IMR-90 (cell line): ENCODE results near the gene TRAFD1. TPM values are rescaled to one million over a fixed set of nuclear protein-coding genes. Genes with fewer than 3 reads are reported as not detected.

Experiments used
- ATAC-seq: fragments of 200-7000 bp; cut with Tn5 transposase; 2 replicates; pipeline ENCODE4 v1.9.1; 2020; ENCODE audit warnings: low read depth, mild to moderate bottlenecking, moderate library complexity
- BruUV-seq: library from RNA; stranded (reverse); fragments of 400-500 nt; replicated peaks from 2 replicates; lab custom pipeline; 2021; lab: Mats Ljungman, UMichigan
- CTCF ChIA-PET: fragments of 300-600 bp; formaldehyde crosslinking; extraction: SDS; loops from one replicate; lab custom pipeline; 2021; ENCODE audit warnings: antibody characterized with exemption; lab: Yijun Ruan, JAX
- POLR2A ChIA-PET: fragments of 300-600 bp; sonication (Branson Sonifier 250); formaldehyde crosslinking; loops from one replicate; lab custom pipeline; 2022; ENCODE audit warnings: antibody characterized with exemption; ENCODE audit not compliant: unreplicated experiment; lab: Charles Lee
- DNase-seq: peaks from one replicate; pipeline ENCODE4 v3.0.0; 2013
- H2AFZ ChIP-seq: replicated peaks from 2 replicates; pipeline ENCODE3; 2013; ENCODE audit warnings: low read length, mild to moderate bottlenecking; ENCODE audit not compliant: poor library complexity
- H2AK5ac ChIP-seq: 2 replicates; pipeline ENCODE4 v1.6.1; 2013; ENCODE audit warnings: low read depth, low read length, inconsistent platforms
- H2AK9ac ChIP-seq: replicated peaks from 2 replicates; pipeline ENCODE3; 2013; ENCODE audit warnings: mild to moderate bottlenecking, low read depth, low read length, moderate library complexity; ENCODE audit not compliant: poor library complexity
- H2BK120ac ChIP-seq: 2 replicates; pipeline ENCODE4 v1.6.1; 2013; ENCODE audit warnings: low read depth, low read length, inconsistent platforms
- H2BK15ac ChIP-seq: 3 replicates; pipeline ENCODE4 v1.6.1; 2013; ENCODE audit warnings: low read depth, low read length, inconsistent platforms
- H2BK20ac ChIP-seq: 2 replicates; pipeline ENCODE4 v1.6.1; 2013; ENCODE audit warnings: low read depth, mild to moderate bottlenecking, inconsistent platforms, low read length, moderate library complexity
- H2BK5ac ChIP-seq: 2 replicates; pipeline ENCODE4 v1.6.1; 2013; ENCODE audit warnings: mild to moderate bottlenecking, low read depth, low read length, inconsistent platforms; ENCODE audit not compliant: poor library complexity, severe bottlenecking
- H3K14ac ChIP-seq: replicated peaks from 2 replicates; pipeline ENCODE4 v1.6.1; 2013; ENCODE audit warnings: low read depth, low read length, inconsistent platforms
- H3K18ac ChIP-seq: 2 replicates; pipeline ENCODE4 v1.6.1; 2013; ENCODE audit warnings: low read depth, low read length, control low read depth
- H3K23ac ChIP-seq: 2 replicates; pipeline ENCODE4 v1.6.1; 2013; ENCODE audit warnings: low read depth, low read length, inconsistent platforms
- H3K27ac ChIP-seq: 2 replicates; pipeline ENCODE4 v1.5.1; 2013; ENCODE audit warnings: mild to moderate bottlenecking, control low read depth, low read length; ENCODE audit not compliant: insufficient read depth
- H3K27me3 ChIP-seq: 2 replicates; pipeline ENCODE4 v1.6.1; 2013; ENCODE audit warnings: low read length; ENCODE audit not compliant: control insufficient read depth, insufficient read depth
- H3K36me3 ChIP-seq: 2 replicates; pipeline ENCODE4 v1.6.1; 2013; ENCODE audit warnings: low read length, mixed read lengths; ENCODE audit not compliant: control insufficient read depth, insufficient read depth
- H3K4ac ChIP-seq: 2 replicates; pipeline ENCODE4 v1.6.1; 2013; ENCODE audit warnings: low read depth, low read length, inconsistent platforms
- H3K4me1 ChIP-seq: 2 replicates; pipeline ENCODE4 v1.6.1; 2013; ENCODE audit warnings: low read length, mixed read lengths; ENCODE audit not compliant: control insufficient read depth, insufficient read depth
- H3K4me2 ChIP-seq: 2 replicates; pipeline ENCODE4 v1.6.1; 2013; ENCODE audit warnings: low read depth, mild to moderate bottlenecking, control low read depth, low read length, moderate library complexity
- H3K4me3 ChIP-seq: 2 replicates; pipeline ENCODE4 v1.5.1; 2013; ENCODE audit warnings: low read depth, mild to moderate bottlenecking, control low read depth, low read length, moderate library complexity; ENCODE audit not compliant: insufficient read depth
- H3K56ac ChIP-seq: 2 replicates; pipeline ENCODE4 v1.6.1; 2013; ENCODE audit warnings: low read length, inconsistent platforms; ENCODE audit not compliant: insufficient read depth; ENCODE audit errors: extremely low read depth
- H3K79me1 ChIP-seq, 2 experiments: 2 replicates each; pipeline ENCODE4 v1.6.1; 2013; ENCODE audit warnings: low read length in 2 of 2, inconsistent platforms in 1 of 2, low read depth in 1 of 2
- H3K9ac ChIP-seq: 2 replicates; pipeline ENCODE4 v1.6.1; 2013; ENCODE audit warnings: low read depth, low read length, control low read depth
- H3K9me1 ChIP-seq: 2 replicates; pipeline ENCODE4 v1.6.1; 2013; ENCODE audit warnings: low read length, inconsistent platforms; ENCODE audit not compliant: insufficient read depth
- H3K9me3 ChIP-seq: 2 replicates; pipeline ENCODE4 v1.6.1; 2013; ENCODE audit warnings: low read length; ENCODE audit not compliant: control insufficient read depth, insufficient read depth
- H4K20me1 ChIP-seq: 2 replicates; pipeline ENCODE4 v1.6.1; 2013; ENCODE audit warnings: low read length, inconsistent platforms; ENCODE audit not compliant: insufficient read depth
- H4K5ac ChIP-seq: 2 replicates; pipeline ENCODE4 v1.6.1; 2013; ENCODE audit warnings: mild to moderate bottlenecking, low read depth, low read length, control low read depth
- H4K8ac ChIP-seq, 2 experiments: 2 replicates each; pipeline ENCODE4 v1.6.1; 2013; ENCODE audit warnings: low read depth in 2 of 2, low read length in 2 of 2, control low read depth in 1 of 2, inconsistent platforms in 1 of 2
- H4K91ac ChIP-seq: 2 replicates; pipeline ENCODE4 v1.6.1; 2013; ENCODE audit warnings: low read depth, low read length, inconsistent platforms; ENCODE audit not compliant: insufficient read depth
- BHLHE40 ChIP-seq: fragments of 150-350 bp; IDR thresholded peaks from 2 replicates; pipeline ENCODE4 v1.6.1; 2016; ENCODE audit warnings: mild to moderate bottlenecking, low read depth, low read length
- CEBPB ChIP-seq: IDR thresholded peaks from 2 replicates; pipeline ENCODE4 v1.6.1; 2012; ENCODE audit warnings: low read depth, low read length, improper control_type of control experiment
- CHD1 ChIP-seq: IDR thresholded peaks from 2 replicates; pipeline ENCODE4 v1.6.1; 2012; ENCODE audit warnings: low read depth, low read length, improper control_type of control experiment
- FOS ChIP-seq: fragments of 150-350 bp; IDR thresholded peaks from 2 replicates; pipeline ENCODE4 v1.6.1; 2016; ENCODE audit warnings: low read depth, low read length
- MAFK ChIP-seq: IDR thresholded peaks from 2 replicates; pipeline ENCODE4 v1.6.1; 2012; ENCODE audit warnings: low read depth, low read length, improper control_type of control experiment
- MXI1 ChIP-seq: IDR thresholded peaks from 2 replicates; pipeline ENCODE4 v1.6.1; 2012; ENCODE audit warnings: low read depth, mild to moderate bottlenecking, low read length, moderate library complexity, borderline replicate concordance
- NFE2L2 ChIP-seq: fragments of 150-350 bp; IDR thresholded peaks from 2 replicates; pipeline ENCODE4 v1.6.1; 2016; ENCODE audit warnings: low read depth, mild to moderate bottlenecking, low read length
- POLR2A ChIP-seq: IDR thresholded peaks from 2 replicates; pipeline ENCODE4 v1.6.1; 2012; ENCODE audit warnings: mild to moderate bottlenecking, low read depth, low read length
- RAD21 ChIP-seq: IDR thresholded peaks from 2 replicates; pipeline ENCODE4 v1.6.1; 2012; ENCODE audit warnings: low read length, improper control_type of control experiment
- RCOR1 ChIP-seq: IDR thresholded peaks from 2 replicates; pipeline ENCODE4 v1.6.1; 2012; ENCODE audit warnings: mild to moderate bottlenecking, low read length, improper control_type of control experiment; ENCODE audit not compliant: insufficient replicate concordance
- RFX5 ChIP-seq: IDR thresholded peaks from 2 replicates; pipeline ENCODE4 v1.8.0; 2012; ENCODE audit warnings: low read depth, mild to moderate bottlenecking, low read length, moderate library complexity
- SMC3 ChIP-seq: fragments of 150-350 bp; IDR thresholded peaks from 2 replicates; pipeline ENCODE4 v1.6.1; 2016; ENCODE audit warnings: low read depth, mild to moderate bottlenecking, antibody characterized with exemption, low read length, moderate library complexity
- WGBS, 2 experiments: methylation state at CpG; one replicate each; pipeline versions ENCODE4 v1.1.5 to v1.1.7; 2013; ENCODE audit warnings: missing lambda C conversion rate in 2 of 2; ENCODE audit not compliant: insufficient read length in 1 of 2; ENCODE audit errors: extremely low coverage in 2 of 2; 5-methylcytosine and 5-hydroxymethylcytosine counted together
- dilution Hi-C: fragments of 300-500 bp; cut with HindIII; formaldehyde crosslinking; loops from one replicate; pipeline ENCODE4 v1.14.3; 2018; ENCODE audit warnings: low sequenced_read_pairs; ENCODE audit not compliant: unreplicated experiment
- in situ Hi-C: fragments of 300-500 bp; cut with MboI; formaldehyde crosslinking; loops from 3 replicates; pipeline ENCODE4 v1.14.3; 2019; ENCODE audit warnings: low sequenced_read_pairs, inconsistent platforms, mixed read lengths
- intact Hi-C: fragments of 100-400 bp; cut with micrococcal nuclease; formaldehyde crosslinking; loops from 2 replicates; pipeline ENCODE4 v1.10.0; 2022
- polyA plus RNA-seq, 3 experiments: library from polyadenylated mRNA; depleted of rRNA; stranded (reverse); fragments of >200 nt; gene quantifications; 2 replicates each; pipeline ENCODE4 v1.2.3, GENCODE V29; 2012; ENCODE audit warnings: low replicate concordance in 1 of 3
- total RNA-seq: library from RNA; depleted of rRNA; stranded (reverse); fragments of >200 nt; gene quantifications from 2 replicates; pipeline ENCODE4 v1.2.3, GENCODE V29; 2012
- TF ChIP-seq, protein P1 (sequence below): fragments of 150-350 bp; IDR thresholded peaks from 2 replicates; pipeline ENCODE4 v1.6.1; 2017; ENCODE audit warnings: mild to moderate bottlenecking, antibody characterized with exemption, low read length, low read depth
- TF ChIP-seq, protein P2 (sequence below): fragments of 150-350 bp; IDR thresholded peaks from 2 replicates; pipeline ENCODE4 v1.6.1; 2016; ENCODE audit warnings: low read depth, mild to moderate bottlenecking, low read length, moderate library complexity, borderline replicate concordance
- TF ChIP-seq, protein P3 (sequence below): conservative IDR thresholded peaks from 2 replicates; pipeline ENCODE4 v1.5.1; 2012; ENCODE audit warnings: mild to moderate bottlenecking, low read depth, low read length, improper control_type of control experiment

Gene TRAFD1
- total and polyA plus RNA-seq, 2 of the 4 experiments (the other 2 are of a cell fraction): 41.3 to 70.4 TPM

DNA sequence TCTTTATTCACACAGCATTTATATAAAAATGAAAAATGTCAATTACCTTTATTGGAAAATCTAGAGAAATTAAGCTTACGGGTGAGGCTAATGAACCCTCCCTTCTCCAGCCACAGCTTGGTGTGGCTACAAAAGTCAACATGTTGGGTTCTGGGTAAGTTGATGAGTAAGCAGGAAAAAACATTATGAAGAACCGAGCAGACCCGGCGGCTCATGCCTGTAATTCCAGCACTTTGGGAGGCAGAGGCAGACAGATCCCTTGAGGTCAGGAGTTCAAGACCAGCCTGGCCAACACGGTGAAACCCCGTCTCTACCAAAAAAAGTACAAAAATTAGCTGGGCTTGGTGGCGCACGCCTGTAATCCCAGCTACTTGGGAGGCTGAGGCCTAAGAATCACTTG is 27.7 kb upstream of the TRAFD1 start:
- Histone ChIP-seq H3K14ac (0 out of 2 replicates have a peak overlapping the region, but pooled peaks have one; percentile 52), H3K27me3 (no peaks in the 10 kb centered on the region), H3K9ac (no peak overlapping the region), H4K91ac (no peak overlapping the region), H2BK5ac (peak overlapping the region; percentile 60), H2BK120ac (peak overlapping the region; percentile 81; the same call in 1 of the 2 replicates), H3K9me1 (peaks cover 10% of the 10 kb centered on the region; the same call in 1 of the 2 replicates), H4K5ac (no peak overlapping the region), H3K56ac (no peak overlapping the region), H3K27ac (peak overlapping the region; percentile 49; the same call in 1 of the 2 replicates), H3K4me2 (no peak overlapping the region), H3K4me3 (no peak overlapping the region), H3K79me1 (peaks cover 18 to 60% of the 10 kb centered on the region in 2 experiments), H3K4ac (peak overlapping the region; percentile 45), H3K23ac (no peak overlapping the region), H3K18ac (no peak overlapping the region), H3K4me1 (peaks cover 6% of the 10 kb centered on the region; the same call in 1 of the 2 replicates), H2AK5ac (0 out of 2 replicates have a peak overlapping the region, but pooled peaks have one; percentile 49), H3K36me3 (peaks cover 12% of the 10 kb centered on the region), H2BK15ac (peak overlapping the region; percentile 61; the same call in 1 of the 3 replicates), H4K8ac (peak overlapping the region; percentile 28 to 64; a peak in 3 of 4 replicates), H4K20me1 (peaks cover 8% of the 10 kb centered on the region; the same call in 1 of the 2 replicates), H2AK9ac (no peak overlapping the region), H3K9me3 (no peaks in the 10 kb centered on the region), H2AFZ (no peak overlapping the region), H2BK20ac (no peak overlapping the region; the same call in 1 of the 2 replicates)
- ChIA-PET CTCF (interaction anchor here (0.6 to 0.7 kb wide), 2 partner anchors 8 to 97 kb away, joined by 3 to 4 read pairs; no protein-coding TSS in a partner anchor), POLR2A (interaction anchor here (0.7 kb wide), 1 partner anchor 25 kb away, joined by 14 read pairs; no protein-coding TSS in a partner anchor)
- no TSS peak for BruUV-seq
- TF ChIP-seq, protein P1, sequence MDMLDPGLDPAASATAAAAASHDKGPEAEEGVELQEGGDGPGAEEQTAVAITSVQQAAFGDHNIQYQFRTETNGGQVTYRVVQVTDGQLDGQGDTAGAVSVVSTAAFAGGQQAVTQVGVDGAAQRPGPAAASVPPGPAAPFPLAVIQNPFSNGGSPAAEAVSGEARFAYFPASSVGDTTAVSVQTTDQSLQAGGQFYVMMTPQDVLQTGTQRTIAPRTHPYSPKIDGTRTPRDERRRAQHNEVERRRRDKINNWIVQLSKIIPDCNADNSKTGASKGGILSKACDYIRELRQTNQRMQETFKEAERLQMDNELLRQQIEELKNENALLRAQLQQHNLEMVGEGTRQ: no peak
- TF ChIP-seq FOS (no peak), MAFK (no peak), RAD21 (no peak), CHD1 (no peak), SMC3 (no peak), BHLHE40 (no peak), RFX5 (no peak), CEBPB (no peak), POLR2A (no peak), NFE2L2 (no peak), RCOR1 (no peak), MXI1 (no peak)
- TF ChIP-seq, protein P2, sequence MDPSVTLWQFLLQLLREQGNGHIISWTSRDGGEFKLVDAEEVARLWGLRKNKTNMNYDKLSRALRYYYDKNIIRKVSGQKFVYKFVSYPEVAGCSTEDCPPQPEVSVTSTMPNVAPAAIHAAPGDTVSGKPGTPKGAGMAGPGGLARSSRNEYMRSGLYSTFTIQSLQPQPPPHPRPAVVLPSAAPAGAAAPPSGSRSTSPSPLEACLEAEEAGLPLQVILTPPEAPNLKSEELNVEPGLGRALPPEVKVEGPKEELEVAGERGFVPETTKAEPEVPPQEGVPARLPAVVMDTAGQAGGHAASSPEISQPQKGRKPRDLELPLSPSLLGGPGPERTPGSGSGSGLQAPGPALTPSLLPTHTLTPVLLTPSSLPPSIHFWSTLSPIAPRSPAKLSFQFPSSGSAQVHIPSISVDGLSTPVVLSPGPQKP: no peak
- TF ChIP-seq, protein P3, sequence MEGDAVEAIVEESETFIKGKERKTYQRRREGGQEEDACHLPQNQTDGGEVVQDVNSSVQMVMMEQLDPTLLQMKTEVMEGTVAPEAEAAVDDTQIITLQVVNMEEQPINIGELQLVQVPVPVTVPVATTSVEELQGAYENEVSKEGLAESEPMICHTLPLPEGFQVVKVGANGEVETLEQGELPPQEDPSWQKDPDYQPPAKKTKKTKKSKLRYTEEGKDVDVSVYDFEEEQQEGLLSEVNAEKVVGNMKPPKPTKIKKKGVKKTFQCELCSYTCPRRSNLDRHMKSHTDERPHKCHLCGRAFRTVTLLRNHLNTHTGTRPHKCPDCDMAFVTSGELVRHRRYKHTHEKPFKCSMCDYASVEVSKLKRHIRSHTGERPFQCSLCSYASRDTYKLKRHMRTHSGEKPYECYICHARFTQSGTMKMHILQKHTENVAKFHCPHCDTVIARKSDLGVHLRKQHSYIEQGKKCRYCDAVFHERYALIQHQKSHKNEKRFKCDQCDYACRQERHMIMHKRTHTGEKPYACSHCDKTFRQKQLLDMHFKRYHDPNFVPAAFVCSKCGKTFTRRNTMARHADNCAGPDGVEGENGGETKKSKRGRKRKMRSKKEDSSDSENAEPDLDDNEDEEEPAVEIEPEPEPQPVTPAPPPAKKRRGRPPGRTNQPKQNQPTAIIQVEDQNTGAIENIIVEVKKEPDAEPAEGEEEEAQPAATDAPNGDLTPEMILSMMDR: no peak
- DNase-seq (no peak), ATAC-seq (no peak)
- intact Hi-C loops (no loop called here), dilution Hi-C loops (no loop called here), in situ Hi-C loops (no loop called here)
- WGBS, 2 experiments: 81% methylated on average over 3 of the region's 8 CpGs; no CpG with 5 or more reads in 1 of the 2 experiments
